HG02943 (cell line): ENCODE measurements around the gene SOX2.
"Not testable (repeated sequence)": the region's sequence is repeated elsewhere in the genome, so short reads cannot be mapped to it uniquely, and the experiment has no call there.

ENCODE experiments used
- ATAC-seq: cut with Tn5 transposase; IDR thresholded peaks from one replicate; pipeline ENCODE4 v1.9.1; 2021; ENCODE audit warnings: mild to moderate bottlenecking, low read depth, moderate library complexity; ENCODE audit not compliant: unreplicated experiment

The SOX2 gene

DNA sequence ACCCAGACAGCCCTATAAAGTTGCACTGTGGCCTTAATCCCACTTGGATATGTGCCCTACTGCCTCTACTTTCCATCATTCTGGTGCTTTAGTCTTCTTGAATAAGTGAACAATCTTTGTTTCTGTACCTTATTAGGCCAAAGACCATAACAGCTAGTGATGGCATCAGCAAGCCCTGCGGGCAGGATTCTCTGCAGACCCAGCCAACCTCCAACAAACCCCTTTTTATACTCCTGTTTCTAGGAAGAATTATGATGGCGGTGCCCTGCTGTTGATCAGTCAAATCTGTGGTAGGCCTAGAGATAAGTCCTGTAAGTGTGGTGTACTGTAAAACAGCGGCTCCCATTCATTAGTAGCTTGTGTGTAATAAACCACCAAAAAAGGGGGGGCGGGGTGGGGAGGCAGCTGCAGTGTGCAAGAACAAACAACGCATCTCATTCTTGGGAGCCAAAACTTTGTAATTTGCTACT is 40.5 kb downstream of the SOX2 start:
- ATAC-seq = no peak

DNA sequence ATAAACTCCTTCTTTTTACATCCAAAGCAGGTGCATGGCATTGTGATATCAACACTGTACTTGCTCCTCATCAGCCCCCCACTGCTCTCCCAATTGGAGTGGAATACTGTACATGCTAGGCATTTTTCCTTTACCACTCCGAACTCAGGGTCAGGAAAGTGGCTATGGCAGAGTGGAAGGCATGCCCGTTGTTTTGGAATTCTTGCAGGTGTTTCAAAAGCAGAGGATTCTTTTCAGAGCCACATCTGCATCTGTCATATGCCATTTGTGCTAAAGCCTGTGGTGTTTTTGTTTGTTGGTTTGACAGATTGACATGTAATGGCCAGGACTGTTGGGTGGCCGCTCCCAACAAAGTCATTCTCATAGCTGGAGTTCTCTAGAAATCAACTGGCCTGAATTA is 41.7 kb downstream of the SOX2 start:
- ATAC-seq = no peak

DNA sequence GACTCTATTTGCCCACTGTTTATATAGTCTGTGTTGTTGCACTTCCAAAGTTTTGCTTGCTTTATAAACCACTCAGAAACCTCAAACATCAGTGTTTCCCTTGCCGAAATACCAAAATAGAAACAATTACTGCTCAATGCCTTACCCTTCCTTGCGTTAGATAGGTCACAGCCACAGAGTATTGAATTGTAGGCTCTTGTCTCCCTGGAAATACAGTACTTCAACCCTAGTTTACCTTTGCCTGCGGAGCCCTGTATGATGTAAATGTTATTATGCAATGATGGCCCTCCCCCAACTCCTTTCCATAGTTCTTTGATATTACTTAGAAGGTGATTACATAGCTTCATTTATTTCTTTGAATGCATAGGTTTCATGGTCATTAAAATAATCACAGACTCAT is 44.2 kb downstream of the SOX2 start:
- no peak for ATAC-seq

DNA sequence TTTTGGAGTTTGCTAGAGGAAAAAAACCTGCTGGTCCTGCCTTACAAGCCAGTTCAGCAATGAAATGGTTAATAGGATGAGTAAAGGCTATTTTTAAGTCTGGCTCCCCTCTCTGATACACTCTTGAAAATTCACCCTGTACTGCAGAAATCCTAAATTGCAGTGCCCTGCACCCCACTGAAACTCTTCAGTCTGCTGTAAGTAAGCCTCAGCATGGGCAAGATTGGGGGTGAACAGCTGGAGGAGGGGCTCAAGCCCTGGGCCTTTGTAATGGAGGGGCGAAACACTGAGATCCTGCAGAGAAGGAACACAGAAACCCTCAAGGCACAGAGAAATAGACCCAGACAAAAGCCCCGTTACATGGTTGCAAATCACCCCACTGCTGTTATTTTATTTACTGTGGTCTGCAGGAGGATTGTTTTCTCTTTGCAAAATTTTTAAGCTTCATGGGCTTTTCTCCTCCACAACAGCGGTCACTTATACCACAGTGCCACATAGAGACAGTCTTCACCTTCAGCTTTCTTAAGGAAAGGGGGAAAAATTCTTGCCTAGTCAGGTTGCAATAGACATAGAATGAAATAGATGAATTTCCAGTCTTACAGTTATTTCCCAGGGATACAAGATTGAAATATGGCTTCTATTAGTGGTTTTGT is 45.0 kb downstream of the SOX2 start:
- no peak for ATAC-seq

DNA sequence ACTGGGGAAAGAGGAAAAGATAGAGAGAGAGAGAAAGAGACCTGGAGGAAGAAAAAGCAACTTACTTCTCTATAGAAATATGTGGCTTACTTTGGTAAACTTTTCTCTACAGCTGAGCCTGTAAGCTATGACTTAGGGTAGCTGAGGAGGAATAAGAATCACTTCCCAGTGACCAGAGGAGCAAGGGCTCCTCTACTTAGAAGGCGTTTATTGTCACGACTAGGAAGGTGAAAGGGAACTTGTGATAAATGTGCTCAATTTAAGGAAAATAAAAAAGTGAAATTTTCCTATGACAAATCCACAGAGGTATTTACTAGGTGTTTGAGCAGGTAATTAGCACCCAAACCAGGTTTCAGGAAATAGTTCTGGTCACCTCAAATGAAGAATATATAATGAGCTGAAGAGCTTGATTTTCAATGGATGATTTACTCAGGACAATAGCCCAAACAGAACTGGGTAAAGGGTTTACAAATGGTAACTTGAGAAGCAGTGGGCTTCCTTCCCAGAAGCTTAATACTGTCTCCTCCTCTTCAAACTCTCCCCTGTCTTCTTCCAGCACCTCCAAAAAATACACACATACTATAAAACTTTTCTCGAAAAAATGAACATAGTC is 46.1 kb downstream of the SOX2 start:
- ATAC-seq = no peak

DNA sequence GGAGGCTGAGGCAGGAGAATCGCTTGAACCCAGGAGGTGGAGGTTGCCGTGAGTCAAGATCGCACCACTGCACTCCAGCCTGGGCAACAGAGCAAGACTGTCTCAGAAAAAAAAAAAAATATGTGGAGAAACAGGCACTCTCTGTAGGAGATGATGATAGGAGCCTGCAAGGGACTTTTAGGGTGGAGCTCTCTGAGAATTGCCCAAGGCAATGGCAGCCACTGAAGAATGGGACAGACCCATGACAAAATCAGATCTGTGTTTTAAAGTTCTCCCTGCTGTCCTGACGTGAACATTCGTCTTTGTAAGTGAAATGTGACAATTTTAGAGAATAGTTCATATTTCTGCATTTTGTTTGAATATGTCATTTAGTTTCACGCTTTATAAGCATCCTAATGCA is 50.2 kb downstream of the SOX2 start:
- ATAC-seq = no peak

DNA sequence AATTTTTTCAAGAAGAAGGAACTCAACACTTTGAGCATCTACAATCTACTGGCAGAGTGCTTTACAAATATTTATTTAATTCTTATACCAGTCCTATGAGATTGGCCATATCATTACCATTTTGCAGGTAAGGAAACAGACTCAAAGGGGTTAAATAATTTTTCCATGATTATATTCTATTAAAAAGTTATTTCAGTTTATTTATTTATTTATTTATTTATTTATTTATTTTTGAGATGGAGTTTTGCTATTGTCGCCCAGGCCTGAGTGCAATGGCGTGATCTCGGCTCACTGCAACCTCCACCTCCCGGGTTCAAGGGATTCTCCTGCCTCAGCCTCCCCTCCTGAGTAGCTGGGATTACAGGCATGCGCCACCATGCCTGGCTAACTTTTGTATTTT is 52.3 kb downstream of the SOX2 start:
- not testable (repeated sequence) for ATAC-seq
